SK-N-SH (cell line): ENCODE results near the gene SMIM27. TPM values are rescaled to one million over a fixed set of nuclear protein-coding genes. Genes with fewer than 3 reads are reported as not detected.

ENCODE experiments used
- CTCF ChIA-PET: fragments of 300-600, 350-600 bp; formaldehyde crosslinking; extraction: SDS; loops from one replicate; lab custom pipeline; 2021; lab: Yijun Ruan, JAX
- POLR2A ChIA-PET: fragments of 350-600 bp; sonication (Branson Sonifier 250); formaldehyde crosslinking; extraction: SDS; loops from one replicate; lab custom pipeline; 2020; ENCODE audit warnings: antibody characterized with exemption, inconsistent platforms; lab: Yijun Ruan, JAX
- DNase-seq: peaks from one replicate; pipeline ENCODE4 v3.0.0; 2012
- H2AFZ ChIP-seq: fragments of 200-600 bp; sonication (generic); 2 replicates; pipeline ENCODE4 v1.8.1; 2016; ENCODE audit warnings: antibody characterized with exemption, mild to moderate bottlenecking, low read depth
- H3F3A ChIP-seq: fragments of 200-600 bp; sonication (generic); replicated peaks from 2 replicates; pipeline ENCODE3; 2016; ENCODE audit warnings: antibody characterized with exemption, mild to moderate bottlenecking; ENCODE audit not compliant: insufficient read depth
- H3K27ac ChIP-seq, 2 experiments: fragments of 200-500 bp in 1 of 2; fragments of 200-600 bp in 1 of 2; sonication (Bioruptor generic) in 1 of 2; sonication (generic), shearing (Covaris generic) in 1 of 2; 2 replicates each; pipeline versions ENCODE4 v1.5.1 to v1.6.1; 2014 to 2016; ENCODE audit warnings: low read depth in 2 of 2, inconsistent platforms in 1 of 2, low read length in 1 of 2, mild to moderate bottlenecking in 1 of 2, mixed read lengths in 1 of 2
- H3K27me3 ChIP-seq: fragments of 200-600 bp; sonication (generic), shearing (Covaris generic); 2 replicates; pipeline ENCODE4 v1.6.1; 2016; ENCODE audit warnings: mixed run types; ENCODE audit not compliant: insufficient read depth
- H3K36me3 ChIP-seq, 2 experiments: fragments of 200-500 bp in 1 of 2; fragments of 200-600 bp in 1 of 2; sonication (Bioruptor generic) in 1 of 2; sonication (generic) in 1 of 2; replicated peaks in 1 of 2; 2 replicates each; pipeline versions ENCODE3 to v1.5.1; 2014 to 2016; ENCODE audit warnings: low read length in 1 of 2, mild to moderate bottlenecking in 1 of 2; ENCODE audit not compliant: insufficient read depth in 2 of 2, control insufficient read depth in 1 of 2
- H3K4me1 ChIP-seq, 2 experiments: fragments of 200-500 bp in 1 of 2; fragments of 200-600 bp in 1 of 2; sonication (Bioruptor generic) in 1 of 2; sonication (generic), shearing (Covaris generic) in 1 of 2; 2 replicates each; pipeline versions ENCODE4 v1.5.1 to v1.6.1; 2014 to 2016; ENCODE audit warnings: low read depth in 1 of 2, low read length in 1 of 2, mixed run types in 1 of 2; ENCODE audit not compliant: insufficient read depth in 2 of 2, control insufficient read depth in 1 of 2
- H3K4me2 ChIP-seq: fragments of 200-600 bp; sonication (generic), shearing (Covaris generic); 2 replicates; pipeline ENCODE4 v1.6.1; 2017; ENCODE audit warnings: mixed run types
- H3K4me3 ChIP-seq, 2 experiments: fragments of 200-500 bp in 1 of 2; fragments of 200-600 bp in 1 of 2; sonication (Bioruptor generic) in 1 of 2; sonication (generic), shearing (Covaris generic) in 1 of 2; 2 replicates each; pipeline versions ENCODE4 v1.5.1 to v1.8.1; 2014 to 2016; ENCODE audit warnings: low read depth in 2 of 2, inconsistent platforms in 1 of 2, low read length in 1 of 2, mild to moderate bottlenecking in 1 of 2, mixed read lengths in 1 of 2, moderate library complexity in 1 of 2
- H3K79me2 ChIP-seq: fragments of 200-600 bp; sonication (generic); 2 replicates; pipeline ENCODE4 v1.8.1; 2017; ENCODE audit warnings: mild to moderate bottlenecking; ENCODE audit not compliant: insufficient read depth
- H3K9ac ChIP-seq: fragments of 200-600 bp; sonication (generic); 2 replicates; pipeline ENCODE4 v1.6.1; 2017; ENCODE audit warnings: mixed run types
- H3K9me2 ChIP-seq: fragments of 200-600 bp; sonication (generic); 2 replicates; pipeline ENCODE4 v1.6.1; 2017; ENCODE audit warnings: mixed run types
- H3K9me3 ChIP-seq: fragments of 200-600 bp; sonication (generic); 2 replicates; pipeline ENCODE4 v1.6.1; 2017; ENCODE audit warnings: mixed run types, mild to moderate bottlenecking, moderate library complexity
- H4K20me1 ChIP-seq: fragments of 200-600 bp; sonication (generic); 2 replicates; pipeline ENCODE4 v1.6.1; 2017; ENCODE audit warnings: mild to moderate bottlenecking, mixed run types; ENCODE audit not compliant: insufficient read depth
- CHD2 ChIP-seq: fragments of 150-350 bp; IDR thresholded peaks from 2 replicates; pipeline ENCODE4 v1.6.1; 2018; ENCODE audit warnings: low read length; ENCODE audit not compliant: partially characterized antibody
- EZH2phosphoT487 ChIP-seq: fragments of 200-600 bp; sonication (generic); IDR thresholded peaks from 2 replicates; pipeline ENCODE4 v1.6.1; 2017; ENCODE audit warnings: low read depth, mixed run types, mild to moderate bottlenecking, antibody characterized with exemption, moderate library complexity, borderline replicate concordance
- FOXM1 ChIP-seq: IDR thresholded peaks from 2 replicates; pipeline ENCODE4 v1.4.0; 2012; ENCODE audit warnings: low read depth, mild to moderate bottlenecking
- GABPA ChIP-seq: IDR thresholded peaks from 2 replicates; pipeline ENCODE4 v1.4.0; 2012; ENCODE audit warnings: low read depth, mild to moderate bottlenecking
- GATA2 ChIP-seq: sonication (generic); formaldehyde crosslinking; IDR thresholded peaks from 2 replicates; pipeline ENCODE4 v1.5.0; 2020; ENCODE audit warnings: mild to moderate bottlenecking, missing genetic modification reagents
- JUND ChIP-seq: IDR thresholded peaks from 2 replicates; pipeline ENCODE4 v1.4.0; 2012
- MXI1 ChIP-seq: IDR thresholded peaks from 2 replicates; pipeline ENCODE4 v1.6.1; 2012; ENCODE audit warnings: mild to moderate bottlenecking, low read depth, low read length, improper control_type of control experiment
- POLR2AphosphoS5 ChIP-seq: IDR thresholded peaks from 2 replicates; pipeline ENCODE4 v1.6.1; 2012; ENCODE audit warnings: low read depth, low read length
- RAD21 ChIP-seq: IDR thresholded peaks from 2 replicates; pipeline ENCODE4 v1.6.1; 2012; ENCODE audit warnings: mild to moderate bottlenecking, low read length
- RCOR1 ChIP-seq: fragments of 150-350 bp; IDR thresholded peaks from 2 replicates; pipeline ENCODE4 v1.6.1; 2017; ENCODE audit warnings: antibody characterized with exemption, low read length
- RFX5 ChIP-seq: IDR thresholded peaks from 2 replicates; pipeline ENCODE4 v1.6.1; 2012; ENCODE audit warnings: mild to moderate bottlenecking, improper control_type of control experiment, low read length
- RXRA ChIP-seq: IDR thresholded peaks from 2 replicates; pipeline ENCODE4 v1.4.0; 2012; ENCODE audit warnings: low read depth, mild to moderate bottlenecking, borderline replicate concordance
- TAF1 ChIP-seq: IDR thresholded peaks from 2 replicates; pipeline ENCODE4 v1.6.1; 2012; ENCODE audit warnings: low read depth, mild to moderate bottlenecking, low read length, moderate library complexity, borderline replicate concordance
- YY1 ChIP-seq: IDR thresholded peaks from 2 replicates; pipeline ENCODE4 v1.4.0; 2012; ENCODE audit warnings: low read depth, mild to moderate bottlenecking
- WGBS: methylation state at CpG from one replicate; pipeline ENCODE4 v1.1.6; 2017; ENCODE audit warnings: low lambda C conversion rate; 5-methylcytosine and 5-hydroxymethylcytosine counted together
- polyA plus RNA-seq, 3 experiments: library from polyadenylated mRNA; depleted of rRNA; stranded (reverse); fragments of >200 nt; gene quantifications; 2 replicates each; pipeline ENCODE4 v1.2.3, GENCODE V29; 2012
- TF ChIP-seq, protein P1 (sequence below): IDR thresholded peaks from 2 replicates; pipeline ENCODE4 v1.4.0; 2012; ENCODE audit warnings: low read depth, borderline replicate concordance
- TF ChIP-seq, protein P2 (sequence below): IDR thresholded peaks from 2 replicates; pipeline ENCODE4 v1.4.0; 2012; ENCODE audit warnings: low read depth, borderline replicate concordance
- TF ChIP-seq, protein P3 (sequence below): fragments of 200-600 bp; sonication (generic); IDR thresholded peaks from 2 replicates; pipeline ENCODE4 v1.6.1; 2017; ENCODE audit warnings: antibody characterized with exemption, mild to moderate bottlenecking, moderate library complexity
- TF ChIP-seq, protein P4 (sequence below): IDR thresholded peaks from 2 replicates; pipeline ENCODE4 v1.6.1; 2012; ENCODE audit warnings: mild to moderate bottlenecking, low read depth, low read length, moderate library complexity
- TF ChIP-seq, protein P5 (sequence below): IDR thresholded peaks from 2 replicates; pipeline ENCODE4 v1.4.0; 2012; ENCODE audit warnings: low read depth

Gene SMIM27
- polyA plus RNA-seq, 1 of the 3 experiments (the other 2 are of a cell fraction): 6.0 TPM

DNA sequence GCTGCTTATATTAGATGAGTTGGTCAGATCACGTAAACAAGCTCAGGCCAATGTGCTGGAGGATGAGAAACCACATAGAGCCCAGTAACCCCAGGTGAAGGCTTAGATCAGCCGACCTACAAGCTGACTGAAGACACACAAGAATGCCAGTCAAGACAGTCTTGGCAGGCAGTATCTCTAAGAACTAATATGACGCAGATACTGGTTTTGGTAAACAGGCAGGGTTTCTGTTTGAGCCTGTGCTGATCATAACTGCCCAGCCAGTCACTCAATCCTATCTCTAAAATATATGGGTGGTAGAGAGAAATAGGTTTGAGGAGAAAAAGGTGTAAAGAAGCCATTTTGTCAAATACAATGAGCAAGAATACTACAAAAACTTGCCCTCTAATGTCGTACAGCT lies 18.3 kb upstream of the SMIM27 start:
- no peak overlapping the region for H3K4me2 ChIP-seq
- no peak for DNase-seq
- H3K36me3 ChIP-seq: peaks cover 3 to 32% of the 10 kb centered on the region in 2 experiments
- peaks cover 9% of the 10 kb centered on the region; the same call in 1 of the 2 replicates for H3K79me2 ChIP-seq
- H4K20me1 ChIP-seq: no peaks in the 10 kb centered on the region
- POLR2A ChIA-PET: no interaction called here
- H3K9me3 ChIP-seq: no peaks in the 10 kb centered on the region
- no peaks in the 10 kb centered on the region for H3F3A ChIP-seq
- no peak for TF ChIP-seq RFX5
- TF ChIP-seq YY1: no peak
- TF ChIP-seq, protein P1, sequence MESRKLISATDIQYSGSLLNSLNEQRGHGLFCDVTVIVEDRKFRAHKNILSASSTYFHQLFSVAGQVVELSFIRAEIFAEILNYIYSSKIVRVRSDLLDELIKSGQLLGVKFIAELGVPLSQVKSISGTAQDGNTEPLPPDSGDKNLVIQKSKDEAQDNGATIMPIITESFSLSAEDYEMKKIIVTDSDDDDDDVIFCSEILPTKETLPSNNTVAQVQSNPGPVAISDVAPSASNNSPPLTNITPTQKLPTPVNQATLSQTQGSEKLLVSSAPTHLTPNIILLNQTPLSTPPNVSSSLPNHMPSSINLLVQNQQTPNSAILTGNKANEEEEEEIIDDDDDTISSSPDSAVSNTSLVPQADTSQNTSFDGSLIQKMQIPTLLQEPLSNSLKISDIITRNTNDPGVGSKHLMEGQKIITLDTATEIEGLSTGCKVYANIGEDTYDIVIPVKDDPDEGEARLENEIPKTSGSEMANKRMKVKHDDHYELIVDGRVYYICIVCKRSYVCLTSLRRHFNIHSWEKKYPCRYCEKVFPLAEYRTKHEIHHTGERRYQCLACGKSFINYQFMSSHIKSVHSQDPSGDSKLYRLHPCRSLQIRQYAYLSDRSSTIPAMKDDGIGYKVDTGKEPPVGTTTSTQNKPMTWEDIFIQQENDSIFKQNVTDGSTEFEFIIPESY: no peak
- TF ChIP-seq POLR2AphosphoS5: no peak
- no peak for TF ChIP-seq GATA2 (CRISPR knock-in tag)
- TF ChIP-seq FOXM1: no peak
- no peak for TF ChIP-seq GABPA
- TF ChIP-seq, protein P2, sequence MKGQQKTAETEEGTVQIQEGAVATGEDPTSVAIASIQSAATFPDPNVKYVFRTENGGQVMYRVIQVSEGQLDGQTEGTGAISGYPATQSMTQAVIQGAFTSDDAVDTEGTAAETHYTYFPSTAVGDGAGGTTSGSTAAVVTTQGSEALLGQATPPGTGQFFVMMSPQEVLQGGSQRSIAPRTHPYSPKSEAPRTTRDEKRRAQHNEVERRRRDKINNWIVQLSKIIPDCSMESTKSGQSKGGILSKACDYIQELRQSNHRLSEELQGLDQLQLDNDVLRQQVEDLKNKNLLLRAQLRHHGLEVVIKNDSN: no peak
- TF ChIP-seq TAF1: no peak
- TF ChIP-seq JUND: no peak
- TF ChIP-seq CHD2: no peak
- no peak for TF ChIP-seq RXRA
- TF ChIP-seq, protein P3, sequence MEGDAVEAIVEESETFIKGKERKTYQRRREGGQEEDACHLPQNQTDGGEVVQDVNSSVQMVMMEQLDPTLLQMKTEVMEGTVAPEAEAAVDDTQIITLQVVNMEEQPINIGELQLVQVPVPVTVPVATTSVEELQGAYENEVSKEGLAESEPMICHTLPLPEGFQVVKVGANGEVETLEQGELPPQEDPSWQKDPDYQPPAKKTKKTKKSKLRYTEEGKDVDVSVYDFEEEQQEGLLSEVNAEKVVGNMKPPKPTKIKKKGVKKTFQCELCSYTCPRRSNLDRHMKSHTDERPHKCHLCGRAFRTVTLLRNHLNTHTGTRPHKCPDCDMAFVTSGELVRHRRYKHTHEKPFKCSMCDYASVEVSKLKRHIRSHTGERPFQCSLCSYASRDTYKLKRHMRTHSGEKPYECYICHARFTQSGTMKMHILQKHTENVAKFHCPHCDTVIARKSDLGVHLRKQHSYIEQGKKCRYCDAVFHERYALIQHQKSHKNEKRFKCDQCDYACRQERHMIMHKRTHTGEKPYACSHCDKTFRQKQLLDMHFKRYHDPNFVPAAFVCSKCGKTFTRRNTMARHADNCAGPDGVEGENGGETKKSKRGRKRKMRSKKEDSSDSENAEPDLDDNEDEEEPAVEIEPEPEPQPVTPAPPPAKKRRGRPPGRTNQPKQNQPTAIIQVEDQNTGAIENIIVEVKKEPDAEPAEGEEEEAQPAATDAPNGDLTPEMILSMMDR: no peak
- TF ChIP-seq RAD21: no peak
- no peaks in the 10 kb centered on the region for H3K27me3 ChIP-seq
- H2AFZ ChIP-seq: no peak overlapping the region
- H3K4me1 ChIP-seq: no peaks in the 10 kb centered on the region
- H3K9me2 ChIP-seq: no peaks in the 10 kb centered on the region
- no peak overlapping the region for H3K4me3 ChIP-seq
- WGBS: 97% methylated on average over 4 of the region's 4 CpGs
- no peak overlapping the region for H3K9ac ChIP-seq
- no peak overlapping the region for H3K27ac ChIP-seq
- CTCF ChIA-PET: interaction anchor here (0.7 to 1.1 kb wide), 3 partner anchors 12 to 155 kb away, joined by 4 to 6 read pairs (median 4); no protein-coding TSS in a partner anchor

DNA sequence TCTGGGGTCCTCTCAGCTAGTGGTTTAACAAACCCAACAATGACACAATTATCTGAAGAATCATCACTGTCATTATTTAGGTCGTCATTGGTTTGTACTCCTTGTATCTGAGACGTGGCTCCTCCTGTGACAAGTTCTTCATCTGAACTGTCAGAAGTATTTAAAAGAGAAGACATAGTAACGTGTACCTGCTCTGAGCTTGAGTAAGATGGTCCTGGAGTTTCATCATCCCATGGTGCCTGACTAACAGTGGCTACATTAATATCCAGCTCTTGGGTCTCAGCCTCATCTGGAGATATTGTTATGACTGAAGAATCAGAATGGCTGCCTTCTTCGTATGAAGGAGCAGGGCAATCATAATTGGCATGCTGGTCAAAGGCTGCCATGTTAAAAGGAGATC lies 9.1 kb upstream of the SMIM27 start:
- Histone ChIP-seq H3K27ac (no peak overlapping the region), H3K9ac (no peak overlapping the region), H3K4me2 (no peak overlapping the region), H3K27me3 (no peaks in the 10 kb centered on the region), H3K9me2 (no peaks in the 10 kb centered on the region), H3F3A (no peaks in the 10 kb centered on the region), H3K4me1 (no peaks in the 10 kb centered on the region; a peak in 1 of 4 replicates), H3K4me3 (no peak overlapping the region), H3K79me2 (peaks cover 88% of the 10 kb centered on the region), H3K36me3 (peaks cover 42 to 53% of the 10 kb centered on the region in 2 experiments), H3K9me3 (no peaks in the 10 kb centered on the region), H4K20me1 (peaks cover 32% of the 10 kb centered on the region), H2AFZ (no peak overlapping the region)
- POLR2A ChIA-PET: no interaction called here
- CTCF ChIA-PET: interaction anchor here (1.2 to 4.1 kb wide), 2 partner anchors 39 to 164 kb away, joined by 4 to 33 read pairs; no protein-coding TSS in a partner anchor
- 96% methylated on average over 4 of the region's 4 CpGs for WGBS
- DNase-seq: no peak
- TF ChIP-seq EZH2phosphoT487 (no peak), JUND (no peak), GATA2 (CRISPR knock-in tag) (no peak), TAF1 (no peak), RCOR1 (no peak), MXI1 (no peak)
- TF ChIP-seq, protein P4, sequence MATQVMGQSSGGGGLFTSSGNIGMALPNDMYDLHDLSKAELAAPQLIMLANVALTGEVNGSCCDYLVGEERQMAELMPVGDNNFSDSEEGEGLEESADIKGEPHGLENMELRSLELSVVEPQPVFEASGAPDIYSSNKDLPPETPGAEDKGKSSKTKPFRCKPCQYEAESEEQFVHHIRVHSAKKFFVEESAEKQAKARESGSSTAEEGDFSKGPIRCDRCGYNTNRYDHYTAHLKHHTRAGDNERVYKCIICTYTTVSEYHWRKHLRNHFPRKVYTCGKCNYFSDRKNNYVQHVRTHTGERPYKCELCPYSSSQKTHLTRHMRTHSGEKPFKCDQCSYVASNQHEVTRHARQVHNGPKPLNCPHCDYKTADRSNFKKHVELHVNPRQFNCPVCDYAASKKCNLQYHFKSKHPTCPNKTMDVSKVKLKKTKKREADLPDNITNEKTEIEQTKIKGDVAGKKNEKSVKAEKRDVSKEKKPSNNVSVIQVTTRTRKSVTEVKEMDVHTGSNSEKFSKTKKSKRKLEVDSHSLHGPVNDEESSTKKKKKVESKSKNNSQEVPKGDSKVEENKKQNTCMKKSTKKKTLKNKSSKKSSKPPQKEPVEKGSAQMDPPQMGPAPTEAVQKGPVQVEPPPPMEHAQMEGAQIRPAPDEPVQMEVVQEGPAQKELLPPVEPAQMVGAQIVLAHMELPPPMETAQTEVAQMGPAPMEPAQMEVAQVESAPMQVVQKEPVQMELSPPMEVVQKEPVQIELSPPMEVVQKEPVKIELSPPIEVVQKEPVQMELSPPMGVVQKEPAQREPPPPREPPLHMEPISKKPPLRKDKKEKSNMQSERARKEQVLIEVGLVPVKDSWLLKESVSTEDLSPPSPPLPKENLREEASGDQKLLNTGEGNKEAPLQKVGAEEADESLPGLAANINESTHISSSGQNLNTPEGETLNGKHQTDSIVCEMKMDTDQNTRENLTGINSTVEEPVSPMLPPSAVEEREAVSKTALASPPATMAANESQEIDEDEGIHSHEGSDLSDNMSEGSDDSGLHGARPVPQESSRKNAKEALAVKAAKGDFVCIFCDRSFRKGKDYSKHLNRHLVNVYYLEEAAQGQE: no peak
- TF ChIP-seq, protein P5, sequence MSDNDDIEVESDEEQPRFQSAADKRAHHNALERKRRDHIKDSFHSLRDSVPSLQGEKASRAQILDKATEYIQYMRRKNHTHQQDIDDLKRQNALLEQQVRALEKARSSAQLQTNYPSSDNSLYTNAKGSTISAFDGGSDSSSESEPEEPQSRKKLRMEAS: no peak
